Erythroblast (primary cell): ENCODE measurements around the gene SMPDL3A.

Source experiments
- GATA1 ChIP-seq: IDR thresholded peaks from 2 replicates; pipeline ENCODE4 v1.6.1; 2011; ENCODE audit warnings: low read depth, mild to moderate bottlenecking, control low read depth, low read length, moderate library complexity
- POLR2A ChIP-seq: IDR thresholded peaks from 2 replicates; pipeline ENCODE4 v1.6.1; 2011; ENCODE audit warnings: mild to moderate bottlenecking, low read length

DNA sequence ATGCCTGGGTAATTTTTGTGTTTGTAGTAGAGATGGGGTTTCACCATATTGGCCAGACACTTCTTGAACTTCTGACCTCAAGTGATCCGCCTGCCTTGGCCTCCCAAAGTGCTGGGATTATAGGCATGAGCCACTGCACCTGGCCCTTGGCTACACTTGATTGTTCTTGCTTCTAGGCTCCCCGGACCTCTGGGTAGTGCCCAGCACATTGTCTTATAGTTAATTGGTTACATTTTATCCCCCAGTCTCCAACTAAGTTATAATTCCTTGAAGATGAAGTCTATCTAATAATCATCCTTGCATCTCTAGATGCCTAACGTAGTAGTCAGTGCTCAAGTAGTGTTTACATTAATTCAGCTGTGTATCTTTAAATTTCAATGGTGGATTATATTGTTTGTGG lies 11.8 kb downstream of the SMPDL3A start:
- no peak for TF ChIP-seq POLR2A
- no peak for TF ChIP-seq GATA1
